Neural progenitor cell (in vitro differentiated cells): ENCODE results near the gene MSANTD1.

ENCODE experiments used
- CTCF ChIP-seq: fragments of 200-600 bp; sonication (generic); IDR thresholded peaks from 2 replicates; pipeline ENCODE4 v1.5.1; 2017; ENCODE audit warnings: antibody characterized with exemption, mild to moderate bottlenecking
- EZH2 ChIP-seq: fragments of 200-600 bp; sonication (generic); IDR thresholded peaks from 2 replicates; pipeline ENCODE4 v1.6.1; 2017; ENCODE audit warnings: antibody characterized with exemption, mild to moderate bottlenecking, moderate library complexity
- EZH2phosphoT487 ChIP-seq: fragments of 200-600 bp; sonication (generic); IDR thresholded peaks from 2 replicates; pipeline ENCODE4 v1.6.1; 2017; ENCODE audit warnings: antibody characterized with exemption

- no peak for TF ChIP-seq CTCF
- TF ChIP-seq EZH2: no peak
- TF ChIP-seq EZH2phosphoT487: no peak
These were observed 3.3 kb upstream of the MSANTD1 start for GRCh38 chr4:3245676-3246075.
